Activated CD4-positive, alpha-beta memory T cell treated with anti-CD3 and anti-CD28 coated beads for 36 hours (primary cell): ENCODE data around the gene NFKBIL1. TPM values are rescaled to one million over a fixed set of nuclear protein-coding genes. Genes with fewer than 3 reads are reported as not detected.

ENCODE experiments used
- CTCF ChIA-PET: fragments of 350-600 bp; sonication (Branson Sonifier 250); formaldehyde crosslinking; loops from one replicate; lab custom pipeline; 2021; ENCODE audit warnings: antibody characterized with exemption, inconsistent platforms; lab: Charles Lee
- POLR2A ChIA-PET: fragments of 350-600 bp; sonication (Branson Sonifier 250); formaldehyde crosslinking; loops from one replicate; lab custom pipeline; 2021; ENCODE audit warnings: antibody characterized with exemption; lab: Charles Lee
- DNase-seq: peaks from one replicate; pipeline ENCODE4 v3.0.0-alpha.2; 2020
- H3K27ac Mint-ChIP-seq: one replicate; pipeline ENCODE4 v1.8.0; 2021; ENCODE audit warnings: mixed read lengths
- H3K27me3 Mint-ChIP-seq: one replicate; pipeline ENCODE4 v1.8.0; 2021; ENCODE audit warnings: mixed read lengths
- H3K36me3 Mint-ChIP-seq: one replicate; pipeline ENCODE4 v1.8.0; 2021; ENCODE audit warnings: mixed read lengths
- H3K4me1 Mint-ChIP-seq: one replicate; pipeline ENCODE4 v1.8.0; 2021; ENCODE audit warnings: low read depth, mixed read lengths
- H3K4me3 Mint-ChIP-seq: one replicate; pipeline ENCODE4 v1.8.0; 2021; ENCODE audit warnings: mild to moderate bottlenecking, mixed read lengths
- H3K9me3 Mint-ChIP-seq: one replicate; pipeline ENCODE4 v1.8.0; 2021; ENCODE audit warnings: mixed read lengths
- intact Hi-C: fragments of 100-400 bp; cut with micrococcal nuclease; formaldehyde crosslinking; loops from one replicate; pipeline ENCODE4 v1.15.1; 2023
- total RNA-seq, 2 experiments: library from RNA; stranded (reverse); gene quantifications; one replicate each; pipeline ENCODE4 v1.2.3, GENCODE V29; 2021

The NFKBIL1 gene
- total RNA-seq, 2 experiments from 2014 or later: 18.5 to 21.5 TPM

DNA sequence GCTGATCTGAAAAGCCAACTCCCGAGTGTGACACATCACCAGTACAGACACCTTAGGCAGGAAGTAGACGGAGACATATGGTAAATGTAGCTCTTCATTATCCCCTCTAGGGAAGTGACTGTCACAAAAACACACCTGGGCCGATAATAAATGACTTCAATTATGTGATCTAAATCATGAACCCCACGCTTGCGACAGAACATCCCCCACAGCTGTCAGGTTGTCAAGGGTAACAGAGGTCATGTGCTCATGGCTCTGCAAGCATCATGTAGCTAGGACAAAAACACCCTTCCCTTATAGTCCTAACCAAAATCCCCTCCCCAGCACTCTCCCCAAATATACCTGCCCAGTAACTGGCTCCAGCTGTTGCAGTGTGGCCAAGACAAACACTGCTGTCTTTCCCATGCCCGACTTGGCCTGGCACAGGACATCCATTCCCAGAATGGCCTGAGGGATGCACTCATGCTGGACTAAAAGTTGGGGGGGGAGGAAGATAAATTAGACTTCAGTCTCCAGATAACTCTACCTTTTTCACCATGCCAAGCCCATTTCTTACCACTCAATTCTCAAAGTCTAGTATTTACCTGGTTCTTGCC, 8.5 kb upstream of the NFKBIL1 start:
- Mint-ChIP-seq H3K27me3 (no peaks in the 10 kb centered on the region), H3K4me1 (peaks cover 57% of the 10 kb centered on the region), H3K4me3 (peak overlapping the region; percentile 94), H3K36me3 (peaks cover 67% of the 10 kb centered on the region), H3K9me3 (no peaks in the 10 kb centered on the region), H3K27ac (peak overlapping the region; percentile 93)
- ChIA-PET CTCF (interaction anchor here (0.8 to 29.2 kb wide), 5 partner anchors 9 to 48 kb away, joined by 3 to 1658 read pairs (median 23); partner anchors contain the start of genes LST1, LTB, MICB and NCR3), POLR2A (interaction anchor here (0.6 kb wide), 1 partner anchor 81 kb away, joined by 3 read pairs; no protein-coding TSS in a partner anchor)
- peak; percentile 8 for DNase-seq
- intact Hi-C loops: no loop called here

DNA sequence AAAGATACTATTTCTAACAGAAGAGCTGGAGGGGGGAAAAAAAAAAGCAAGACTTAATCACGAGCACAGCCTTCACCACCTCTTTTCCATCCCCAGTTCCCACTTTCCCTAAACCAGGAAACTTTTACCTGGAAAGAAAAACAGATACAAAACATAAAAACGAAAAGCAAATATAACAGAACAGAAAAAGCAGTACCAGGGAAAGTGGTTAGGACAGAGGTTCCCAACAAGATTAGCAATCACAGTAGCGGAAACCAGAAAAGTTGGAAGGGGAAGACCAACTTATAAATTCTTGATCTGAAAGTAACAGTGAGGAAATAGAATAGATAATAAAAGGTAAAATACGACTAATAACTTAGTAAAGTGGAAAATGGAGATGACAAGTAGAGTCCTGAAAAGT, 6.8 kb upstream of the NFKBIL1 start:
- ChIA-PET CTCF (interaction anchor here (0.9 to 29.2 kb wide), 5 partner anchors 9 to 46 kb away, joined by 3 to 1658 read pairs (median 23); partner anchors contain the start of genes LST1, LTB, MICB and NCR3), POLR2A (interaction anchor here (1.1 to 3.5 kb wide), 12 partner anchors 9 to 140 kb away, joined by 3 to 32 read pairs (median 8); partner anchors contain the start of genes BAG6, CSNK2B, GPANK1 and MCCD1)
- H3K27me3 Mint-ChIP-seq: no peaks in the 10 kb centered on the region
- DNase-seq: no peak
- intact Hi-C loops: loop anchor here (1.0 to 5.0 kb wide), 2 partner anchors 46 to 138 kb away; partner anchors contain the start of gene MICA
- H3K36me3 Mint-ChIP-seq: peaks cover 51% of the 10 kb centered on the region
- H3K4me3 Mint-ChIP-seq: peak overlapping the region; percentile 94
- peaks cover 50% of the 10 kb centered on the region for H3K4me1 Mint-ChIP-seq
- no peaks in the 10 kb centered on the region for H3K9me3 Mint-ChIP-seq
- peak overlapping the region; percentile 93 for H3K27ac Mint-ChIP-seq

DNA sequence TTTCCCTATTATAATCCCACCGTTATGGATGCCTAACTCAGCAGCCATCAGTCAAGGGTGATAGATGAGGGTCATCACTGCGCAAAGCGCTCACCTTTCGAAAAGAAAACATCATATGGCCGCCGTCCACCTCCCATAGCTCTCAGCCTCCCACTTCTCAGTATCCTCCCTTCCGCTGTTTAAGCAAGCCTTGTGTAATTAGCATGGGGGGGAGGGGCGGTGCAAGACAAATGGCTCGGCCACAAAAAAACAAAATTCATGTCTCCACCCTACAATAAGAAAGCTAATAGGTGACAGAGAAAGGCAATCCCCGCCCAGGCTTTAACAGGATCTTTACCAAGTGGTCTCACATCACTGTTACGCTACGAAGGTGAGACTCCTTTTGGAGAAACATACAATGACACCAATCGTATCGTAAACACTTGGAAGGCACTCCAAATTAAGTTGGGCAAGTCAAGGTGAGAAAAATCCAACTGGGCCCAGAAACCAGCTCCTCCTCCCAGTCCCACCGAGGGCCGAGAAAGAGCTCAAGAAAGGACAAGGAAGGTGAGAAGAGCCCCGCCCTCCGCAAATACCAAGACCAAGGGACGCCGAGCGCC, 6.2 kb upstream of the NFKBIL1 start:
- H3K4me3 Mint-ChIP-seq: peak overlapping the region; percentile 94
- H3K27me3 Mint-ChIP-seq: no peaks in the 10 kb centered on the region
- no peaks in the 10 kb centered on the region for H3K9me3 Mint-ChIP-seq
- ChIA-PET CTCF (interaction anchor here (0.8 to 29.2 kb wide), 13 partner anchors 10 to 250 kb away, joined by 3 to 1658 read pairs (median 4); partner anchors contain the start of genes LST1, LTB, MICB and NCR3), POLR2A (interaction anchor here (0.8 to 3.5 kb wide), 27 partner anchors 9 to 1312 kb away, joined by 3 to 32 read pairs (median 5); partner anchors contain the start of genes BAG6, CSNK2B, DXO and GPANK1)
- H3K36me3 Mint-ChIP-seq: peaks cover 45% of the 10 kb centered on the region
- peaks cover 50% of the 10 kb centered on the region for H3K4me1 Mint-ChIP-seq
- DNase-seq: peak; percentile 73
- intact Hi-C loops: loop anchor here (1.0 to 5.0 kb wide), 2 partner anchors 47 to 139 kb away; partner anchors contain the start of gene MICA
- peak overlapping the region; percentile 93 for H3K27ac Mint-ChIP-seq

DNA sequence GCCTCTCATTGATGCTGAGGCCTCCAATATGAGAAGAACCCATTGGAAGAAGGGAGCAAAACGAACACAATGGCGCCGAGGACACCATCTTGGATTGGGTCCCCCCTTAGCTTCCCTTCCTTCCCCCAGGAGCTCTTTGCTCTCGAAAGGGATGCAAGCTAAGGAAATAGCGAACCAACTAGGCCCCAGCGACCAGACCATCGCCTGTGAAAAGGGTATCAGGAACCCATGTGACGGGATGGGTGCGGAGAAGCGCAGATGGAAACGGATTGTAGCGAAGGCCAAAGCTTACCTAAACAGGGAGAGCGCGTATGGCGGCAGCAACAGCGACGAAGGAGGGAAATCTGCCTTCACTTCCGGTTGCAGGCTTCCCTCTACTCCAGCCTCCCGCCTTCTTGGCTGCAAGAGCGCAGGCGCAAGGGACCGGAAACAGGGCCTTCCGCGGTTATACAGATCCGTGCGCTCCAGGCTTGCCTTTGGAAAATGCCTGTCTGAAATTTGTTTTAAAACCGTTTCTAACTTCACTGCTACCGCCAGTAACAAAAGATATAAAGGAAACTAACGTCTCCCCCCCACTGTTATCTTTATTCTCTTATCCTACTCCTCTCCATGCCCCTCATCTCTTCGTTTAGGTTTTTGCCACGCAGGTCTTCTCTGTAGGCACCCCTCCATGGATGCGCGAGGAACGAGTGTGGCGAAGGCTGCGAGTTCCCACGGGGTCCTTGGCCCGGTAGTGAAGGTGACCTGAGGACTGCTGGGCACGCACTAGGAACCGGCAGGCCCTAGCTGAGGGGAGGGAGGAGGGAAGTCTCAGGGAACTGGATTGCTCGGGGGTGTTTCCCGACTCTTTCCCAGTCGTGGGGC, 5.5 kb upstream of the NFKBIL1 start, which contains the start of gene DDX39B:
Gene DDX39B (minus strand): TSS at position 346 of the 864 bp plus-strand sequence. CDS start 1,471 bp downstream, outside the sequence.
- intact Hi-C loops: loop anchor here (1.0 to 5.0 kb wide), 4 partner anchors 48 to 140 kb away; partner anchors contain the start of genes BAG6, MICA and PRRC2A
- H3K36me3 Mint-ChIP-seq: peaks cover 39% of the 10 kb centered on the region
- CTCF ChIA-PET: interaction anchor here (0.8 to 29.2 kb wide), 12 partner anchors 9 to 249 kb away, joined by 3 to 1658 read pairs (median 4); partner anchors contain the start of genes LST1, LTB, MICB and NCR3
- no peaks in the 10 kb centered on the region for H3K9me3 Mint-ChIP-seq
- DNase-seq: peak; percentile 96
- POLR2A ChIA-PET: interaction anchor here (0.8 to 3.5 kb wide), 27 partner anchors 9 to 1312 kb away, joined by 3 to 32 read pairs (median 5); partner anchors contain the start of genes BAG6, CSNK2B, DXO and GPANK1
- H3K27me3 Mint-ChIP-seq: no peaks in the 10 kb centered on the region
- H3K4me3 Mint-ChIP-seq: peak within 1 kb of the TSS; percentile 94
- peak within 1 kb of the TSS; percentile 93 for H3K27ac Mint-ChIP-seq
- H3K4me1 Mint-ChIP-seq: peaks cover 50% of the 10 kb centered on the region

DNA sequence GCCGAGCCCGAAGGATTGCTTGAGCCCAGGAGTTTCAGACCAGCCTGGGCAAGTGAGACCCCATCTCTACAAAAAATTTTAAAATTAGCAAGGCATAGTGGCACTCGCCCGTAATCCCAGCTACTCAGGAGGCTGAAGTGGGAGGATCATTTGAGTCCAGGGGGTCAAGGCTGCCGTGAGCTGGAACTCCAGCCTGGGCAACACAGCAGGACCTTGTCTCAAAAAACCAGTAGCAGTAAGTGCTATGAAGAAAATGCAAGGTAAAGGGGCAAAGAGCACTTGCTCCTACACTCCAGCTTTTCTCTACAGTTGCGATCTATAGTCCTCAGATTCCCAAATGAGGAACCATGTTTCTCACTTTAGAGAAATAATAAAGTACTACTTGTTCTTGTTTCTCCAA, 3.8 kb upstream of the NFKBIL1 start:
- CTCF ChIA-PET: interaction anchor here (4.8 to 29.2 kb wide), 3 partner anchors 8 to 49 kb away, joined by 23 to 1658 read pairs (median 68); partner anchors contain the start of genes LST1, LTB, MICB and NCR3
- no peaks in the 10 kb centered on the region for H3K9me3 Mint-ChIP-seq
- H3K4me3 Mint-ChIP-seq: no peak overlapping the region
- H3K27ac Mint-ChIP-seq: no peak overlapping the region
- H3K27me3 Mint-ChIP-seq: no peaks in the 10 kb centered on the region
- POLR2A ChIA-PET: interaction anchor here (9.0 kb wide), 1 partner anchor 35 kb away, joined by 125 read pairs; the partner anchor contains the start of genes LTB and TNF
- H3K4me1 Mint-ChIP-seq: peaks cover 51% of the 10 kb centered on the region
- no peak for DNase-seq
- peaks cover 30% of the 10 kb centered on the region for H3K36me3 Mint-ChIP-seq
- intact Hi-C loops: loop anchor here (5.0 kb wide), 1 partner anchor 141 kb away; the partner anchor contains the start of gene MICA

GRCh38 chr6:31544676-31545075, 2.7 kb upstream of the NFKBIL1 start:
- CTCF ChIA-PET: interaction anchor here (0.6 to 29.2 kb wide), 2 partner anchors 42 to 58 kb away, joined by 3 to 1658 read pairs; partner anchors contain the start of genes LST1, LTB, NCR3 and TNF
- H3K27me3 Mint-ChIP-seq: no peaks in the 10 kb centered on the region
- peaks cover 46% of the 10 kb centered on the region for H3K4me1 Mint-ChIP-seq
- H3K36me3 Mint-ChIP-seq: peaks cover 26% of the 10 kb centered on the region
- POLR2A ChIA-PET: interaction anchor here (9.0 kb wide), 1 partner anchor 34 kb away, joined by 125 read pairs; the partner anchor contains the start of genes LTB and TNF
- H3K27ac Mint-ChIP-seq: no peak overlapping the region
- no peaks in the 10 kb centered on the region for H3K9me3 Mint-ChIP-seq
- no peak for DNase-seq
- intact Hi-C loops: loop anchor here (5.0 kb wide), 2 partner anchors 142 to 193 kb away; partner anchors contain the start of genes CLIC1 and MICA
- H3K4me3 Mint-ChIP-seq: no peak overlapping the region

DNA sequence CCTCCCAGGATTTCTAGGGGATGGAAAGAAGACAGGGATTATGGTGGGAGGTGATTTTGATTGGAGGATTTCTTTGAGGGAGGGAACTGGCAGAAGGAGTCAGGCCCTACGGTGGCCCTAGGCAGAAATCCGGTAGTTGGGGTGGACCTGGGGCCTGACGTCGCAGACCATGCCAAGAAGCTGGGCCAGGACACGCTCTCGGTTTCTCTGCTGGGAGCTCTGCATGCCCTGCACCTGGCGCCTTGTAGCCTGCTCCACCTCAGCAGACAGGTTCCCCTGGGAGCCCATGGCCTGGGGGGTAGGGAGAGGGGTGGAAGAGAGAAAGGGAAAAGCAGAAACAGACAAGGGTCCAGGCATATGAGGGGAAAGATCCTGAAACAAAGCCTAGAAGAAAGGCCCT, 2.1 kb upstream of the NFKBIL1 start:
- intact Hi-C loops: loop anchor here (5.0 kb wide), 1 partner anchor 192 kb away; the partner anchor contains the start of gene CLIC1
- no peak for DNase-seq
- no peak overlapping the region for H3K27ac Mint-ChIP-seq
- ChIA-PET POLR2A (interaction anchor here (9.0 kb wide), 1 partner anchor 34 kb away, joined by 125 read pairs; the partner anchor contains the start of genes LTB and TNF), CTCF (interaction anchor here (0.6 to 29.2 kb wide), 5 partner anchors 41 to 110 kb away, joined by 3 to 1658 read pairs (median 4); partner anchors contain the start of genes APOM, BAG6, LST1 and LTB)
- H3K27me3 Mint-ChIP-seq: no peaks in the 10 kb centered on the region
- no peaks in the 10 kb centered on the region for H3K9me3 Mint-ChIP-seq
- H3K36me3 Mint-ChIP-seq: peaks cover 20% of the 10 kb centered on the region
- H3K4me3 Mint-ChIP-seq: no peak overlapping the region
- H3K4me1 Mint-ChIP-seq: peaks cover 40% of the 10 kb centered on the region

DNA sequence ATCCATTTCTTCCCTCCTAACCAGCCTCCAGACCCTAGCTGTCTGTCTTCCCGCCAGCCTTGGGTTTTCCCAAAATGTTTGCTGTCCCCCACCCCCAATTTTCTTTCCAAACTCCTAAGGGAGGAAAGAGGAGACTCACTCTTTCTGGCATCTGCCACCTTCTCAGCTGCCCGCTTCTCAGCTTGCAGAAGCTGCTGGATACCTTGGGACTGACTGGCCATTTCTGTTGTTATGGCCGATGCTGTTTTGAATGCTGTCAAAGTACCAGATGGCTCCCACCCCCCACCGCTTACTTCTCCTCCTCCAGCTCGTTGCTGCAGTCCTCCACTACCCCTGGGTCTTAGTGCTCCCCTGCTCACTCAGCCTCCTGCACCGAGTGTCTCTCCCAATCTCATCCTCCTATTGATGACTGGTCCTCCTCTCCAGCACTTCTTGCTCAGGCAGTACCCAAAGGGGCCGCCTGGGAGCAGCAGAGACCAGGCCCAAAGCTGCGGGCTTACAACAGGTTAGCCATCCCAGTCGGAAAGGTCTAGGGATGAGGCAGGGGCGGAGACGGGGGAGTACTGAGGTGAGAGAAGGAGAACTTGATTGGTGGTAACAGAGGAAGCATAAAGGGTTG, 960 bp upstream of the NFKBIL1 start, which contains the start of gene ATP6V1G2:
Gene ATP6V1G2 (minus strand): TSS at position 270 of the 619 bp plus-strand sequence. CDS start 49 bp downstream, at position 221.
- peak within 1 kb of the TSS; percentile 76 for H3K4me3 Mint-ChIP-seq
- intact Hi-C loops: loop anchor here (1.0 to 5.0 kb wide), 6 partner anchors 26 to 284 kb away; partner anchors contain the start of genes CLIC1, LTA and PRRC2A
- H3K27ac Mint-ChIP-seq: peak within 1 kb of the TSS; percentile 89
- peaks cover 14% of the 10 kb centered on the region for H3K36me3 Mint-ChIP-seq
- ChIA-PET POLR2A (interaction anchor here (1.0 to 9.0 kb wide), 3 partner anchors 33 to 52 kb away, joined by 3 to 125 read pairs (median 5); partner anchors contain the start of genes LTB and TNF), CTCF (interaction anchor here (0.6 to 29.2 kb wide), 11 partner anchors 10 to 469 kb away, joined by 3 to 1658 read pairs (median 4); partner anchors contain the start of genes APOM, BAG6, LST1 and LTA)
- H3K4me1 Mint-ChIP-seq: peaks cover 43% of the 10 kb centered on the region
- H3K27me3 Mint-ChIP-seq: no peaks in the 10 kb centered on the region
- no peaks in the 10 kb centered on the region for H3K9me3 Mint-ChIP-seq
- DNase-seq: peak; percentile 95

DNA sequence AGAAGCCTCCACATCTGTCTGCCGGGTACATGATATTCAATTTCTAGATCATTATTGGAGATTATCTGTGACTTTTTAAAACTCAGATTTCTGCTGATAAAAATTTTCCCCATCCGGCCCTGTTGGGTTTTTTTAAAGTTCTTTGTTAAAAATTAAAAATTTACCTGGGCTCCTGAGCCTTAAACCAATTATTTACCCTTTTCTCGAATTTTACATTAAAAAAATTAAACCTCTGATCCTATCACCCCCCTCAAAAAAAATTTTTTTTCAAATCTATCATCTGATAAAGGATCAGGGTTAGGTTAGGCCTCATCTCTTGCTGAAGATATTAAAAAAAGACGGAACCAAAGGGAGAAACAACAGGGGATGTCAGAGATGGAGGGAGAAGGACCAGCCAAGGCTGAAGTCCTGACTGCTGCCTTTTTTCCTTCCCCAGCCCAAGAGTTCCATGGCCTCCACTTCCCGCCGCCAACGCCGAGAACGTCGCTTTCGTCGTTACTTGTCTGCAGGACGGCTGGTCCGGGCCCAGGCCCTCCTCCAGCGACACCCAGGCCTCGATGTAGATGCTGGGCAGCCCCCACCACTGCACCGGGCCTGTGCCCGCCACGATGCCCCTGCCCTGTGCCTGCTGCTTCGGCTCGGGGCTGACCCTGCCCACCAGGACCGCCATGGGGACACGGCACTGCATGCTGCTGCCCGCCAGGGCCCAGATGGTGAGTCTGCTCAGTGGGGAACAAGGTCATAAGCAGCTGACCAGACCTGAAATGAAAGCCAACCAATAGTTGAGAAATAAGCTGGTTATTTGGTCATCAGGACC, 527 bp downstream of the NFKBIL1 start:
- Mint-ChIP-seq H3K4me3 (peak overlapping the region; percentile 76), H3K9me3 (no peaks in the 10 kb centered on the region), H3K27ac (peak overlapping the region; percentile 89), H3K36me3 (peaks cover 13% of the 10 kb centered on the region), H3K27me3 (no peaks in the 10 kb centered on the region), H3K4me1 (peaks cover 40% of the 10 kb centered on the region)
- POLR2A ChIA-PET: interaction anchor here (0.9 to 9.0 kb wide), 6 partner anchors 21 to 85 kb away, joined by 3 to 125 read pairs (median 4); partner anchors contain the start of genes LTB, NCR3 and TNF
- intact Hi-C loops: loop anchor here (1.0 to 5.0 kb wide), 6 partner anchors 33 to 283 kb away; partner anchors contain the start of genes BAG6 and CLIC1
- CTCF ChIA-PET: interaction anchor here (0.6 to 29.2 kb wide), 9 partner anchors 9 to 74 kb away, joined by 3 to 1658 read pairs (median 3); partner anchors contain the start of genes LST1, LTA, LTB and NCR3
- DNase-seq: no peak
